T-helper 17 cell (primary cell): ENCODE measurements around the gene DDOST. TPM values are rescaled to one million over a fixed set of nuclear protein-coding genes. Genes with fewer than 3 reads are reported as not detected.
"Not testable (repeated sequence)": the region's sequence is repeated elsewhere in the genome, so short reads cannot be mapped to it uniquely, and the experiment has no call there.

ENCODE experiments used
- ATAC-seq: fragments of 150-1000 bp; cut with Tn5 transposase; 2 replicates; pipeline ENCODE4 v1.10.0; 2021; ENCODE audit warnings: mild to moderate bottlenecking, moderate library complexity
- DNase-seq, 3 donors: peaks; one replicate each; pipeline versions ENCODE4 v3.0.0 to v3.0.0-alpha.2; 2020 to 2021
- H3K9me3 ChIP-seq: one replicate; pipeline ENCODE4 v1.7.0; 2013; ENCODE audit warnings: low read length, mild to moderate bottlenecking; ENCODE audit not compliant: control insufficient read depth, poor library complexity, severe bottlenecking
- H3K27ac Mint-ChIP-seq: one replicate; pipeline ENCODE4 v1.8.0; 2022; ENCODE audit warnings: mild to moderate bottlenecking, moderate library complexity, mixed read lengths
- H3K27me3 Mint-ChIP-seq: one replicate; pipeline ENCODE4 v1.8.0; 2022; ENCODE audit warnings: mixed read lengths
- H3K36me3 Mint-ChIP-seq: one replicate; pipeline ENCODE4 v1.8.0; 2022; ENCODE audit warnings: low read depth, mixed read lengths
- H3K4me1 Mint-ChIP-seq: one replicate; pipeline ENCODE4 v1.8.0; 2022; ENCODE audit warnings: mild to moderate bottlenecking, mixed read lengths
- H3K4me3 Mint-ChIP-seq: one replicate; pipeline ENCODE4 v1.8.0; 2022; ENCODE audit warnings: mild to moderate bottlenecking, moderate library complexity, mixed read lengths
- total RNA-seq, 4 donors: library from RNA in 2 of 4; stranded (reverse) in 2 of 4; gene quantifications; one replicate each; pipeline ENCODE4 v1.2.3 and lab custom pipeline; 2022 to 2026

Gene DDOST
- total RNA-seq, 2 donors from 2014 or later = 104 to 112 TPM

DNA sequence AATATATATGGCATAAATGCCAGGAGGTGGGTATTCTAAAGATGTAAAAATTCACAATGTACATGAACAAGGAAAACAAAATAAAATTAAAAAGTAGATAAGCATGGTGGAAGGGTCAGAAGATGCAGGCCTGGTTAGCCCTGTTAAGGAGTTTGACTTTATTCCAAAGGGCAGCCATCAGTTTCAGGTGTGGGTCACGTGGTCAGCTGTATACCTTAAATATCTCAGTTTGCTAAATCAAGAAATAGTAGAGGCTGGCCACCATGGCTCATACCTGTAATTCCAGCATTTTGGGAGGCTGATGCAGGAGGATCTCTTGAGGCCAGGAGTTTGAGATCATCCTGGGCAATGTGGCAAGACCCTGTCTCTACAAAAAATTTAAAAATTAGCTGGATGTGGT lies 36.5 kb downstream of the DDOST start:
- H3K27me3 Mint-ChIP-seq = peaks cover 3% of the 10 kb centered on the region
- ATAC-seq (no peak), DNase-seq (no peak)
- no peak overlapping the region for H3K27ac Mint-ChIP-seq
- no peaks in the 10 kb centered on the region for H3K36me3 Mint-ChIP-seq
- H3K9me3 ChIP-seq = no peaks in the 10 kb centered on the region
- H3K4me1 Mint-ChIP-seq = no peaks in the 10 kb centered on the region
- H3K4me3 Mint-ChIP-seq = no peak overlapping the region

DNA sequence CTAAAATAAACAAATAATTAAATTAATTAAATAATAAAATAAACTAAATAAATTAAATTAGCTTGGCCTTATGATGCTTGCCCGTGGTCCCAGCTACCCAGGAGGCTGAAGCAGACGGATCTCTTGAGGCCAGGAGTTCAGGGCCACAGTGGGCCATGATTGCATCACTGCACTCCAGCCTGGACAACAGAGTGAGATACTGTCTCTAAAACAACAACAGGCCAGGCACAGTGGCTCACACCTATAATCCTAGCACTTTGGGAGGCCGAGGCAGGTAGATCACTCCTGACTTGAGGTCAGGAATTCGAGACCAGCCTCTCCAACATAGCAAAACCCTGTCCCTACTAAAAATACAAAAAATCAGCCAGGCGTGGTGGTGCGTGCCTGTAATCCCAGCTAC lies 40.2 kb downstream of the DDOST start:
- Mint-ChIP-seq H3K27me3 (peaks cover 33% of the 10 kb centered on the region), H3K4me1 (peaks cover 3% of the 10 kb centered on the region), H3K4me3 (no peak overlapping the region), H3K36me3 (no peaks in the 10 kb centered on the region), H3K27ac (no peak overlapping the region)
- H3K9me3 ChIP-seq = no peaks in the 10 kb centered on the region
- no peak for DNase-seq
- no peak for ATAC-seq

DNA sequence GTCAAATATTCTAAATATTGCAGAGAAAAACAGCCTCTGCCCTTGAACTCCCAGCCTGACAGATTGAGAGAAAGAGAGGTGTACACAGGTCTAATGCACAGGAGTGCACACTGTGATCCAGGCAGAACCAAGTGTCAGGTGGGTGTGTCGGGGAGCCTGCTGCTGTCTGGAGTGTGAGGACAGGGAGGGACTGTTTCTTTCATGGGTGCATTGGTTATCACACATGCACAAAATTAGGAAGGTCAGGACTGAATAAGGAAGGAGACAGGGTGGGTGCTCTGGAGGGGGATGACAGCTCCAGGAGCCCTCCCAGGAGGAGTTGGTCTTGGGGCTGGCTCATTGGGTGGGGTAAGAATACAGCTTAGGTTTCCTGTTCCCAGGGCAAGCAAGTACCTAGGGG lies 41.2 kb downstream of the DDOST start:
- H3K9me3 ChIP-seq = no peaks in the 10 kb centered on the region
- Mint-ChIP-seq H3K36me3 (no peaks in the 10 kb centered on the region), H3K4me1 (peaks cover 3% of the 10 kb centered on the region), H3K27me3 (peaks cover 33% of the 10 kb centered on the region), H3K4me3 (no peak overlapping the region), H3K27ac (no peak overlapping the region)
- DNase-seq = no peak
- ATAC-seq = no peak

DNA sequence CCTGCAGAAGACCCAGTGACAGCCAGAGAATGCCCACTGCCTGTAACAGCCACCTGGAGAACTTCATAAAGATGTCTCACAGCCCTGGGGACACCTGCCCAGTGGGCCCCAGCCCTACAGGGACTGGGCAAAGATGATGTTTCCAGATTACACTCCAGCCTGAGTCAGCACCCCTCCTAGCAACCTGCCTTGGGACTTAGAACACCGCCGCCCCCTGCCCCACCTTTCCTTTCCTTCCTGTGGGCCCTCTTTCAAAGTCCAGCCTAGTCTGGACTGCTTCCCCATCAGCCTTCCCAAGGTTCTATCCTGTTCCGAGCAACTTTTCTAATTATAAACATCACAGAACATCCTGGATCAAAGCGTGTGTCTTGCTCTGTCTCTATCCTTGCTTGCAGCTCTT lies 42.6 kb downstream of the DDOST start:
- no peak for ATAC-seq
- H3K4me1 Mint-ChIP-seq = peaks cover 3% of the 10 kb centered on the region
- H3K27me3 Mint-ChIP-seq = peaks cover 42% of the 10 kb centered on the region

DNA sequence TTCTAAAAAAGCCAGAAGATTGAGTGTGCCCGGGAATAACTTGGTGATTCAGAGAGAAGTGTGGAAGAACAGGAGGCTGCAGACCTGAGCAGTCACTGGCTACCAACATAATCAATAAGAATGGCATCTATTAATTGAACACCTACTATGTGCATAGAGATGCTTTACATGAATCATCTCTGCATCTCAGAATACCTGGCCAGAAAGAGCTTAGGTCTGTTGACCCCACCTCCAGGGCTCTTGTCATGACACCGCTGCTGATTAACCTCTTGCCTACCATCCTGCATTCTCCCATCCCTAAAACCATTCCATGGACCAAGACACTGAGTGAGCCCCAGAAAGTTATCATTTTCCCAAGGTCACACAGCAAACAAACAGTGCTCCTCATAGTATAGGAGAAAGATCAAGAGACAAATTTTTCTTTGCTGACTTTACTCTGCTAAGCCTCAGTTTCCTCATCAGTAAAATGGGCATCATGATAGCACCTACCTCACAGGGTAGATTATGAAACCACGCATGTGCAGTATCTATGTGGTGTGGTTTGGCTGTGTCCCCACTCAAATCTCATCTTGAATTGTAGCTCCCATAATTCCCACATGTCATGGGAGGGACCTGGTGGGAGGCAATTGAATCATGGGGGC lies 44.2 kb downstream of the DDOST start:
- Mint-ChIP-seq H3K36me3 (no peaks in the 10 kb centered on the region), H3K4me1 (peaks cover 3% of the 10 kb centered on the region), H3K27ac (no peak overlapping the region), H3K4me3 (no peak overlapping the region), H3K27me3 (peaks cover 47% of the 10 kb centered on the region)
- no peaks in the 10 kb centered on the region for H3K9me3 ChIP-seq
- no peak for DNase-seq
- no peak for ATAC-seq

More for the DNA sequence above, 42.6 kb downstream of the DDOST start:
- Mint-ChIP-seq H3K27ac (no peak overlapping the region), H3K36me3 (no peaks in the 10 kb centered on the region), H3K4me3 (no peak overlapping the region)
- no peak for DNase-seq
- H3K9me3 ChIP-seq = no peaks in the 10 kb centered on the region

DNA sequence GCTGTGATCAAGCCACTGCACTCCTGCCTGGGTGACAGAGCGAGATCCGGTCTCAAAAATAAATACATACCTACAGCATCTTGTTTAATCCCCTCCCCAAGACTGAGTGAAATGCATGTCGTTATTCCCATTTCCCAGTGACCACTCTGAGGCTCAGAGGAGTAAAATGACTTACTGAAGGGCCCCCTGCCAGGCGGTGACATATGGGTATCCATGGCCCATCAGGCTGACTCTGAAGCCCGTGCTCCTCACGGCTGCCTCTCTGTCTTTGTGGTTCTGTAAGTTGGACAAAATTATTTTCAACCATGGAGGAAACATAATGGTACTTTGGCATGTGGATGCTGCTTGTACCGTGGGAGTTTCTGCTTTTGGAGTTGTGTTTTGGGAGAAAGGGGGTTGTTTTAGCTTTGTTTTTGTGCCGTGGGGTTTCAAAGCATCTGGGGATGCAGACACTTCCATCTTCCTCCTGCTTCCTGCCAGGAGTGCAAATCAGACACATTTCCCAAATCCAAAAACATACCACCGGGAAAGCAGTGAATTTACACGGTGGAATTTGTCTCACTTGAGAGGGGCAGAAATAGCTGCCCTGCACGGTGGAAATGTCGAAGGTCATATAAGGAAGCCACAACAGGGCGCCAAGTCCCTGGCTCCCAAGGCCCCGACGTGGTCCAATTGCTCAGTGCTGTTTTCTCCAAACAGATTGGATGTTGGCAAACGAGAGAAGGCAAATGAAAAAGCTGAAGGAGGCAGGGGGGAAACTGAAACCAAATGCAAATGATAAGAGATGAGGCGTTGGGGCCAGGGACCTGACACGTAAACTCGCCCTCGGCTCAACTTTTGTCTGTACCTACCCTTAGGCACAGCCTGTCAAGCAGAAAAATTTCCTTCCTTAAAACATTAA lies 45.0 kb downstream of the DDOST start:
- Mint-ChIP-seq H3K4me1 (peaks cover 3% of the 10 kb centered on the region), H3K36me3 (no peaks in the 10 kb centered on the region), H3K27ac (no peak overlapping the region), H3K4me3 (no peak overlapping the region), H3K27me3 (peaks cover 49% of the 10 kb centered on the region)
- DNase-seq (no peak), ATAC-seq (no peak)
- no peaks in the 10 kb centered on the region for H3K9me3 ChIP-seq

DNA sequence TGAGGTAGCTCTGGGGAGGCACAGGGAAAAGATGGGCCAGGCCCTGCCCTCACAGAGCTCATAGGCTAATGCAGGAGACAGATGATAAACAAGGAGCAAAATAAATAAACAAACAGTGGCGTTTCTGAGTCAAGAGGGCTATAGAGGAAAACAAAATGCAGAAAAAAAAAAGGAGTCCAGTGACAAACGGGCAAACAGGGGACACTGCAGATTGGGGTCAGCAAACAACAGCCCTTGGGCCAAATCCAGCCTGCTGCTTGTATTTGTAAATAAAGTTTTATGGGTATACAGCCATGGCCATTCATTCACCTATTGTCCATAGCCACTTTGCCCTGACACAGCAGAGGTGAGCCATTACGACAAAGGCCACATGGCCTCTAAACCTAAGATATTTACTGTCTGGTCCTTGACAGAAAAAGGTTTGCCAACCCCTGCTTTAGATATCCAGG lies 47.0 kb downstream of the DDOST start:
- H3K36me3 Mint-ChIP-seq = no peaks in the 10 kb centered on the region

DNA sequence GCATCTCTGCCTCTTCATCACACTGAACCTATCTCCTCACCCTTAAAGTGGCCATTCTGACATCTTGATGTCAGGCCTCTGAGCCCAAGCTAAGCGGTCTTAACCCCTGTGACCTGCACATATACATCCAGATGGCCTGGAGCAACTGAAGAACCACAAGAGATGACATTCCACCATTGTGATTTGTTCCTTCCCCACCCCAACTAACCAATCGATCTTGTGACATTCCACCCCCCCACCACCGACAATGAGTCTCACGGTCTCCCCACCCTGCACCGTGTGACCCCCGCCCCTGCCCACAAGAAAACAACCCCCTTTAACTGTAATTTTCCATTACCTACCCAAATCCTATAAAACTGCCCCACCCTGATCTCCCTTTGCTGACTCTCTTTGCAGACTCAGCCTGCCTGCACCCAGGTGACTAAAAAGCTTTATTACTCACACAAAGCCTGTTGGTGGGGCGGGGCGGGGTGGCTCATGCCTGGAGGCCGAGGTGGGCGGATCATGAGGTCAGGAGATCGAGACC lies 48.9 kb downstream of the DDOST start:
- Mint-ChIP-seq H3K27ac (no peak overlapping the region), H3K27me3 (peaks cover 42% of the 10 kb centered on the region), H3K4me1 (no peaks in the 10 kb centered on the region), H3K36me3 (no peaks in the 10 kb centered on the region), H3K4me3 (no peak overlapping the region)
- no peak for DNase-seq
- H3K9me3 ChIP-seq = no peaks in the 10 kb centered on the region
- ATAC-seq = no peak

More for the DNA sequence above, 47.0 kb downstream of the DDOST start:
- DNase-seq (no peak), ATAC-seq (no peak)
- Mint-ChIP-seq H3K27ac (no peak overlapping the region), H3K27me3 (peaks cover 41% of the 10 kb centered on the region), H3K4me3 (no peak overlapping the region), H3K4me1 (peaks cover 3% of the 10 kb centered on the region)
- H3K9me3 ChIP-seq = no peaks in the 10 kb centered on the region

DNA sequence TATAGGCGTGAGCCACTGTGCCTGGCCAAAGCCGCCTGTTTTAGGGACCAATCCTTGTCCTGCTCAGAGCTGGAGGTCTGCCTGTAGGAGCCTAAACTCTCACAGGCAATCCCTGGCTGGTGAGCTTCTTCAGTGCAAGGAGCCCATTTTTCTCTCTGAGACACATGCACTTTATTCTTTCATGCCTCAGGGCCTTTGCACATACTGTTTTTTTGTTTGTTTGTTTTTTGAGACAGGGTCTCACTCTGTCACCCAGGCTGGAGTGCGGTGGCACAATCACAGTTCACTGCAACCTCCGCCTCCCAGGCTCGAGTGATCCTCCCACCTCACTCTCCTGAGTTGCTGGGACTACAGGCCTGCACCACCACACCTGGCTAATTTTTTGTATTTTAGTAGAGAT lies 49.5 kb downstream of the DDOST start:
- peaks cover 40% of the 10 kb centered on the region for H3K27me3 Mint-ChIP-seq

DNA sequence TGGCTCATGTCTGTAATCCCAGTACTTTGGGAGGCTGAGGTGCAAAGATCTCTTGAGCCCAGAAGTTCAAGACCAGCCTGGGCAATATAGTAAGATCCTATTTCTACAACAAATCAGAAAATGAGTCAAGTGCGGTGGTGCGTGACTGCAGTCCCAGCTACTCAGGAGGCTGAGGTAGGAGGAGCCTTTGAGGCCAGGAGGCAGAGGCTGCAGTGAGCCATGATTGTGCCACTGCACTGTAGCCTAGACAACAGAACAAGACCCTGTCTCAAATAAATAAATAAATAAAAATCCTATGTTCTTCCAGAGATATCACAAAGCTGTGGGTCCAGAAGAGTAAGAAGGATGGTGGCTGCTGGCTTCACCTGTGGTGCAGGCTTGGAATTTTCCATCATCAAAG lies 50.2 kb downstream of the DDOST start:
- no peaks in the 10 kb centered on the region for H3K36me3 Mint-ChIP-seq

More for the DNA sequence above, 49.5 kb downstream of the DDOST start:
- H3K4me1 Mint-ChIP-seq = no peaks in the 10 kb centered on the region
- ATAC-seq (no peak), DNase-seq (no peak)
- no peaks in the 10 kb centered on the region for H3K36me3 Mint-ChIP-seq
- no peaks in the 10 kb centered on the region for H3K9me3 ChIP-seq
- no peak overlapping the region for H3K27ac Mint-ChIP-seq
- no peak overlapping the region for H3K4me3 Mint-ChIP-seq

DNA sequence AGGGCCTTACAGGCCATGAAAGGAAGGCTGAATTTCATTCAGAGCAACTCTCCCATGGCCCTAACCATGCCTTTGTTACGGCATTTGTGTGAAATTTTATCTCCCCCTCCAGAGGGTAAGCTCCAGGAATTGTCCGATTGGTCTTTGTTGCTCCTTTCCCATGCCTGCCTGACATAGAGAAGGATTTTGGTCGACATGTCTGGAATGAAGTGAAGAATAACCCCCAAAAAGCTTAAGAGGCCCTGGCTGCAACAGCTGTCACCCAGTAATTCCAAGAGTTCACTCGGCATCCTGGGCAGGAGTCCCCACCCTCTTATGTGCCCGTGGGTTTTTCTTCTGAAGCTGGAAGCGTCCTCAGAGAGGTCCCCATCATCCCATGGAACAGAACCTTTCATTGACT lies 51.6 kb downstream of the DDOST start:
- Mint-ChIP-seq H3K27me3 (peaks cover 42% of the 10 kb centered on the region), H3K4me3 (no peak overlapping the region), H3K4me1 (no peaks in the 10 kb centered on the region), H3K27ac (no peak overlapping the region), H3K36me3 (no peaks in the 10 kb centered on the region)
- H3K9me3 ChIP-seq = no peaks in the 10 kb centered on the region
- DNase-seq (no peak), ATAC-seq (no peak)

More for the DNA sequence above, 50.2 kb downstream of the DDOST start:
- peaks cover 35% of the 10 kb centered on the region for H3K27me3 Mint-ChIP-seq
- DNase-seq (no peak), ATAC-seq (no peak)
- no peak overlapping the region for H3K4me3 Mint-ChIP-seq
- no peaks in the 10 kb centered on the region for H3K4me1 Mint-ChIP-seq
- no peak overlapping the region for H3K27ac Mint-ChIP-seq
- no peaks in the 10 kb centered on the region for H3K9me3 ChIP-seq

DNA sequence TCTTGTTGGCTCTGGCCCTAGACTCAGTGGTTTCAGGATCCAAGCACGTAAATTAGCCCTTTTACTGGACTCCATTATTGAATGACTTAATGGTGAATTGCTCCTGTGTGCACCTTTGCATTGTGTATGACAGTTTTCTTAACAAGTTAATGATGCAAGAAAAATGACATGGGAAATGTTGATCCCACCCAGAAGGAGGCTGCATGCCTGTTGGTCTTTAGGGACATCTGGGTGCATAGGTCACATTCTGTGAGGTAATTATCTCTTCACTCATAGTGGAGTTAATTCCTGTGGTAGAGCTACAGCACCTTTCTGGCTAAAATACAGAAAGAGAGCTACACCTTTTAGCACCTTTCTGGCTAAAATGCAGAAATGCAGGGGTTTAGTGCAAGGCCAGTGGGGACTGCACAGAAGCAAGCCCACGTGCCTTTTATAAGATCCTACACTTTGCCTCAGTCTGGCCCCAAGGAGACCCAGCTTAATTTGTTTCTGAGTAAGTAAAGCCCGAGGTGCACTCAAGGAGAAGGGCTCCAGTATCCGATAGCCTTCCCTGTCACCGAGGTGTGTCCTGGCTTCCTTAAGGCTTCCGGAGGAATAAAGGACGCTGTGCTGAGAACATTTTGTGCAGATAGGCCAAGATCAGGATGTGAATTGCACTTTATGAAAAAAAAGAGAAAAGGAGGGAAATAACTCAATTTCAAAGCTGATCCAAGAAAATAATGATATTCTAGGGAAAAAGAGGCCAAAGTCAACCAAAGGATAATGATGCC lies 54.2 kb downstream of the DDOST start:
- H3K4me1 Mint-ChIP-seq, H3K4me3 Mint-ChIP-seq: not testable (repeated sequence)

DNA sequence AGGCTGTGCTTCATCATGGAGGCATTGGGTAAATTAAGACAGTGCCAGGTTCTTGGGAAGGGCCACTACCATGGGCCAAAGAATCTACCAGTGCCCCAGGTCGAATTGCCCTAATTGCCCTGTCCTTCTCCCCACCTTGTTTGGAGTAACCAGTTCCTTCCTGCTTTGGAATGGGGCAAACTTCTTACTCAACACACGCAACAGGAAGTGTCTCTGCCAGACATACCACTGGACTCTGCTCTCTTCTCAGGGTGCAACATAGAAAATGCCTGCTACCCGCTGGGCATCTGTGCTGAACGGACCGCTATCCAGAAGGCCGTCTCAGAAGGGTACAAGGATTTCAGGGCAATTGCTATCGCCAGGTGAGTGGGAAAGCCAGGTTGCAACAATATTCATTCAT lies 56.5 kb downstream of the DDOST start:
- H3K27ac Mint-ChIP-seq = no peak overlapping the region
- ATAC-seq = no peak

More for the DNA sequence above, 54.2 kb downstream of the DDOST start:
- not testable (repeated sequence) for ATAC-seq, H3K27ac Mint-ChIP-seq, H3K9me3 ChIP-seq, H3K36me3 Mint-ChIP-seq, DNase-seq
- H3K27me3 Mint-ChIP-seq = peaks cover 36% of the 10 kb centered on the region

More for the DNA sequence above, 56.5 kb downstream of the DDOST start:
- peaks cover 40% of the 10 kb centered on the region for H3K27me3 Mint-ChIP-seq
- DNase-seq = no peak
- no peaks in the 10 kb centered on the region for H3K9me3 ChIP-seq
- H3K4me1 Mint-ChIP-seq = no peaks in the 10 kb centered on the region
- peaks cover 2% of the 10 kb centered on the region for H3K36me3 Mint-ChIP-seq
- no peak overlapping the region for H3K4me3 Mint-ChIP-seq
